HEK293 (cell line): ENCODE data around the gene GNB4.

Source experiments
- CTCF ChIA-PET: fragments of 350-600 bp; formaldehyde crosslinking; extraction: SDS; loops from one replicate; lab custom pipeline; 2021; ENCODE audit warnings: antibody characterized with exemption; lab: Yijun Ruan, JAX
- POLR2A ChIA-PET: fragments of 300-600 bp; formaldehyde crosslinking; extraction: SDS; loops from one replicate; lab custom pipeline; 2020; ENCODE audit warnings: antibody characterized with exemption, inconsistent platforms; lab: Yijun Ruan, JAX
- H3K27ac ChIP-seq: fragments of 200-500 bp; sonication (Bioruptor generic); 2 replicates; pipeline ENCODE4 v1.5.1; 2014; ENCODE audit warnings: low read depth, low read length, control low read depth, inconsistent platforms; ENCODE audit errors: extremely low read depth
- H3K36me3 ChIP-seq, 2 experiments: fragments of 200-500 bp in 1 of 2; sonication (Bioruptor generic) in 1 of 2; 1 replicate in 1 of 2; 2 replicates in 1 of 2; pipeline ENCODE4 v1.5.1; 2014 to 2017; ENCODE audit warnings: inconsistent platforms in 2 of 2, low read length in 2 of 2; ENCODE audit not compliant: control insufficient read depth in 2 of 2, insufficient read depth in 1 of 2
- H3K4me1 ChIP-seq: fragments of 200-500 bp; sonication (Bioruptor generic); 2 replicates; pipeline ENCODE4 v1.5.1; 2014; ENCODE audit warnings: mild to moderate bottlenecking, low read length, inconsistent platforms; ENCODE audit not compliant: control insufficient read depth, insufficient read depth
- H3K4me3 ChIP-seq: 2 replicates; pipeline ENCODE4 v1.5.1; 2011; ENCODE audit warnings: low read depth, mild to moderate bottlenecking, control low read depth, low read length, moderate library complexity
- H3K9me3 ChIP-seq: fragments of 200-500 bp; sonication (Bioruptor generic); 2 replicates; pipeline ENCODE4 v1.5.1; 2014; ENCODE audit warnings: low read depth, low read length, inconsistent platforms; ENCODE audit not compliant: control insufficient read depth, insufficient read depth
- BCL11B ChIP-seq: fragments of 450-650 bp; formaldehyde crosslinking; IDR thresholded peaks from 2 replicates; pipeline ENCODE4 v1.5.1; 2016; ENCODE audit warnings: low read depth, missing biosample characterization, missing genetic modification characterization
- SCRT2 ChIP-seq: fragments of 450-650 bp; formaldehyde crosslinking; IDR thresholded peaks from 2 replicates; pipeline ENCODE4 v1.5.1; 2016; ENCODE audit warnings: missing biosample characterization, missing genetic modification characterization
- TRIM28 ChIP-seq: IDR thresholded peaks from 2 replicates; pipeline ENCODE4 v1.6.1; 2011; ENCODE audit warnings: low read length, control low read depth, borderline replicate concordance
- YY2 ChIP-seq: fragments of 450-650 bp; formaldehyde crosslinking; IDR thresholded peaks from 2 replicates; pipeline ENCODE4 v1.5.1; 2016; ENCODE audit warnings: missing biosample characterization, missing genetic modification characterization
- ZNF214 ChIP-seq: fragments of 450-650 bp; formaldehyde crosslinking; IDR thresholded peaks from 2 replicates; pipeline ENCODE4 v1.5.1; 2017; ENCODE audit warnings: missing biosample characterization, mild to moderate bottlenecking, missing genetic modification characterization, borderline replicate concordance
- ZNF221 ChIP-seq: fragments of 450-650 bp; formaldehyde crosslinking; IDR thresholded peaks from 2 replicates; pipeline ENCODE4 v1.5.1; 2017; ENCODE audit warnings: missing biosample characterization, missing genetic modification characterization, borderline replicate concordance
- ZNF280C ChIP-seq: fragments of 450-650 bp; formaldehyde crosslinking; IDR thresholded peaks from 2 replicates; pipeline ENCODE4 v1.5.1; 2016; ENCODE audit warnings: missing biosample characterization, missing genetic modification characterization
- ZNF335 ChIP-seq: fragments of 450-650 bp; formaldehyde crosslinking; conservative IDR thresholded peaks from 2 replicates; pipeline ENCODE4 v1.5.1; 2016; ENCODE audit warnings: missing biosample characterization, missing genetic modification characterization
- ZNF366 ChIP-seq: fragments of 450-650 bp; formaldehyde crosslinking; conservative IDR thresholded peaks from 2 replicates; pipeline ENCODE4 v1.5.1; 2016; ENCODE audit warnings: missing biosample characterization, missing genetic modification characterization
- ZNF37A ChIP-seq: fragments of 450-650 bp; IDR thresholded peaks from 2 replicates; pipeline ENCODE4 v1.5.1; 2018; ENCODE audit warnings: missing biosample characterization, missing genetic modification characterization
- ZNF404 ChIP-seq: fragments of 450-650 bp; formaldehyde crosslinking; IDR thresholded peaks from 2 replicates; pipeline ENCODE4 v1.5.1; 2017; ENCODE audit warnings: missing biosample characterization, missing genetic modification characterization
- ZNF514 ChIP-seq: fragments of 450-650 bp; formaldehyde crosslinking; IDR thresholded peaks from 2 replicates; pipeline ENCODE4 v1.5.1; 2016; ENCODE audit warnings: missing biosample characterization, missing genetic modification characterization
- ZNF600 ChIP-seq: fragments of 450-650 bp; formaldehyde crosslinking; IDR thresholded peaks from 2 replicates; pipeline ENCODE4 v1.5.1; 2016; ENCODE audit warnings: missing biosample characterization, missing genetic modification characterization
- ZNF792 ChIP-seq: fragments of 450-650 bp; formaldehyde crosslinking; IDR thresholded peaks from 2 replicates; pipeline ENCODE4 v1.5.1; 2016; ENCODE audit warnings: missing biosample characterization, missing genetic modification characterization
- TF ChIP-seq, protein P1 (sequence below): fragments of 450-650 bp; formaldehyde crosslinking; IDR thresholded peaks from 2 replicates; pipeline ENCODE4 v1.5.1; 2016; ENCODE audit warnings: missing biosample characterization, missing genetic modification characterization
- TF ChIP-seq, protein P2 (sequence below): fragments of 450-650 bp; formaldehyde crosslinking; IDR thresholded peaks from 2 replicates; pipeline ENCODE4 v1.5.1; 2016; ENCODE audit warnings: missing biosample characterization, missing genetic modification characterization

The GNB4 gene

DNA sequence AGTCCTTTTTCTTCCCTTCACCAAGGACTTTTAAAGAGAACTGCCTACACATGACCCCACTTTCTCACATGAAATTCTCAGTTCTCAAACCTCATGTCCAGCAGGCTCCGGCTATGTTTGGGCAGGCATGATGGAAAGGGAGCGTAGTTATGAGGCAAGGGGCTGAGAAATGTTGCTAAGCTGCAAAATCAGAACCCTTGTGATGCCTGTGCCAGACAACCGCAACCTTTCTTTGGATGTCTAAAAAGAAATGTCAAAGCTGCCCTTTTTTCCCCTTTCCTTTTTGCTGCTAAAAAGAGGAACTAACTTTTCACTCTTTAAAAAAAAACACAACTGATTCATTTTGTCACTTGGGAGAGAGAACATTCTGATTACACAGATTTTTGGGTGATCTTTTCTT lies 19.2 kb downstream of the GNB4 start:
- TF ChIP-seq ZNF366 (no peak), ZNF404 (tag by site-specific recombination) (no peak), ZNF335 (tag by site-specific recombination) (no peak), ZNF214 (tag by site-specific recombination) (no peak), ZNF600 (no peak), ZNF37A (tag by site-specific recombination) (no peak), ZNF792 (tag by site-specific recombination) (no peak), YY2 (tag by site-specific recombination) (no peak), SCRT2 (no peak), ZNF280C (no peak)
- TF ChIP-seq, protein P1, sequence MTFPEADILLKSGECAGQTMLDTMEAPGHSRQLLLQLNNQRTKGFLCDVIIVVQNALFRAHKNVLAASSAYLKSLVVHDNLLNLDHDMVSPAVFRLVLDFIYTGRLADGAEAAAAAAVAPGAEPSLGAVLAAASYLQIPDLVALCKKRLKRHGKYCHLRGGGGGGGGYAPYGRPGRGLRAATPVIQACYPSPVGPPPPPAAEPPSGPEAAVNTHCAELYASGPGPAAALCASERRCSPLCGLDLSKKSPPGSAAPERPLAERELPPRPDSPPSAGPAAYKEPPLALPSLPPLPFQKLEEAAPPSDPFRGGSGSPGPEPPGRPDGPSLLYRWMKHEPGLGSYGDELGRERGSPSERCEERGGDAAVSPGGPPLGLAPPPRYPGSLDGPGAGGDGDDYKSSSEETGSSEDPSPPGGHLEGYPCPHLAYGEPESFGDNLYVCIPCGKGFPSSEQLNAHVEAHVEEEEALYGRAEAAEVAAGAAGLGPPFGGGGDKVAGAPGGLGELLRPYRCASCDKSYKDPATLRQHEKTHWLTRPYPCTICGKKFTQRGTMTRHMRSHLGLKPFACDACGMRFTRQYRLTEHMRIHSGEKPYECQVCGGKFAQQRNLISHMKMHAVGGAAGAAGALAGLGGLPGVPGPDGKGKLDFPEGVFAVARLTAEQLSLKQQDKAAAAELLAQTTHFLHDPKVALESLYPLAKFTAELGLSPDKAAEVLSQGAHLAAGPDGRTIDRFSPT (tag by site-specific recombination), result no peak
- Histone ChIP-seq H3K27ac (no peak overlapping the region), H3K4me1 (no peaks in the 10 kb centered on the region), H3K4me3 (no peak overlapping the region), H3K9me3 (no peaks in the 10 kb centered on the region), H3K36me3 (no peaks in the 10 kb centered on the region)
- POLR2A ChIA-PET, result no interaction called here
- CTCF ChIA-PET, result no interaction called here

GRCh38 chr3:179430277-179430870 lies 20.9 kb downstream of the GNB4 start:
- Histone ChIP-seq H3K36me3 (peaks cover 2 to 7% of the 10 kb centered on the region in 2 experiments; a peak in 2 of 3 replicates), H3K27ac (no peak overlapping the region), H3K4me1 (no peaks in the 10 kb centered on the region), H3K9me3 (no peaks in the 10 kb centered on the region), H3K4me3 (no peak overlapping the region)
- POLR2A ChIA-PET, result no interaction called here
- CTCF ChIA-PET, result interaction anchor here (1.4 kb wide), 1 partner anchor 20 kb away, joined by 5 read pairs; no protein-coding TSS in a partner anchor
- TF ChIP-seq TRIM28 (no peak), BCL11B (tag by site-specific recombination) (no peak), ZNF514 (tag by site-specific recombination) (no peak), ZNF221 (tag by site-specific recombination) (no peak)
- TF ChIP-seq, protein P2, sequence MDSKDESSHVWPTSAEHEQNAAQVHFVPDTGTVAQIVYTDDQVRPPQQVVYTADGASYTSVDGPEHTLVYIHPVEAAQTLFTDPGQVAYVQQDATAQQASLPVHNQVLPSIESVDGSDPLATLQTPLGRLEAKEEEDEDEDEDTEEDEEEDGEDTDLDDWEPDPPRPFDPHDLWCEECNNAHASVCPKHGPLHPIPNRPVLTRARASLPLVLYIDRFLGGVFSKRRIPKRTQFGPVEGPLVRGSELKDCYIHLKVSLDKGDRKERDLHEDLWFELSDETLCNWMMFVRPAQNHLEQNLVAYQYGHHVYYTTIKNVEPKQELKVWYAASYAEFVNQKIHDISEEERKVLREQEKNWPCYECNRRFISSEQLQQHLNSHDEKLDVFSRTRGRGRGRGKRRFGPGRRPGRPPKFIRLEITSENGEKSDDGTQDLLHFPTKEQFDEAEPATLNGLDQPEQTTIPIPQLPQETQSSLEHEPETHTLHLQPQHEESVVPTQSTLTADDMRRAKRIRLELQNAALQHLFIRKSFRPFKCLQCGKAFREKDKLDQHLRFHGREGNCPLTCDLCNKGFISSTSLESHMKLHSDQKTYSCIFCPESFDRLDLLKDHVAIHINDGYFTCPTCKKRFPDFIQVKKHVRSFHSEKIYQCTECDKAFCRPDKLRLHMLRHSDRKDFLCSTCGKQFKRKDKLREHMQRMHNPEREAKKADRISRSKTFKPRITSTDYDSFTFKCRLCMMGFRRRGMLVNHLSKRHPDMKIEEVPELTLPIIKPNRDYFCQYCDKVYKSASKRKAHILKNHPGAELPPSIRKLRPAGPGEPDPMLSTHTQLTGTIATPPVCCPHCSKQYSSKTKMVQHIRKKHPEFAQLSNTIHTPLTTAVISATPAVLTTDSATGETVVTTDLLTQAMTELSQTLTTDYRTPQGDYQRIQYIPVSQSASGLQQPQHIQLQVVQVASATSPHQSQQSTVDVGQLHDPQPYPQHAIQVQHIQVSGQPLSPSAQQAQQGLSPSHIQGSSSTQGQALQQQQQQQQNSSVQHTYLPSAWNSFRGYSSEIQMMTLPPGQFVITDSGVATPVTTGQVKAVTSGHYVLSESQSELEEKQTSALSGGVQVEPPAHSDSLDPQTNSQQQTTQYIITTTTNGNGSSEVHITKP (tag by site-specific recombination), result no peak
- TF ChIP-seq, all 188 proteins: peak for 0
